Activated CD8-positive, alpha-beta memory T cell treated with anti-CD3 and anti-CD28 coated beads, Interleukin-2, amount 50 U/mL, for 48 hours (primary cell): ENCODE results near the gene SEMA3A.
"Not testable (repeated sequence)": the region's sequence is repeated elsewhere in the genome, so short reads cannot be mapped to it uniquely, and the experiment has no call there.

Source experiments
- DNase-seq: peaks from one replicate; pipeline ENCODE4 v3.0.0-alpha.2; 2020

The SEMA3A gene

GRCh38 chr7:84194484-84195271, at the start of gene SEMA3A:
SEMA3A (minus strand) TSS chr7:84194789; CDS start chr7:84194586, 203 bp downstream.
- DNase-seq, result peak; percentile 51

DNA sequence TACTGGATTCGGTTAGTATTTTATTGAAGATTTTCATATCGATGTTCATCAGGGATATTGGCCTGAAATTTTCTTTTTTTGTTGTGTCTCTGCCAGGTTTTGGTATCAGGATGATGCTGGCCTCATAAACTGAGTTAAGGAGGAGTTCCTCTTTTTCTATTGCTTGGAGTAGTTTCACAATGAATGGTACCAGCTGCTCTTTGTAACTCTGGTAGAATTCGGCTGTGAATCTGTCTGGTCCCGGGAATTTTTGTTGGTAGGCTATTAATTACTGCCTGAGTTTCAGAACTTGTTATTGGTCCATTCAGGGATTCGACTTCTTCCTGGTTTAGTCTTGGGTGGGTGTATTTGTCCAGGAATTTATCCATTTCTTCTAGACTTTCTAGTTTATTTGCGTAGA, 48.4 kb upstream of the SEMA3A start:
- not testable (repeated sequence) for DNase-seq

DNA sequence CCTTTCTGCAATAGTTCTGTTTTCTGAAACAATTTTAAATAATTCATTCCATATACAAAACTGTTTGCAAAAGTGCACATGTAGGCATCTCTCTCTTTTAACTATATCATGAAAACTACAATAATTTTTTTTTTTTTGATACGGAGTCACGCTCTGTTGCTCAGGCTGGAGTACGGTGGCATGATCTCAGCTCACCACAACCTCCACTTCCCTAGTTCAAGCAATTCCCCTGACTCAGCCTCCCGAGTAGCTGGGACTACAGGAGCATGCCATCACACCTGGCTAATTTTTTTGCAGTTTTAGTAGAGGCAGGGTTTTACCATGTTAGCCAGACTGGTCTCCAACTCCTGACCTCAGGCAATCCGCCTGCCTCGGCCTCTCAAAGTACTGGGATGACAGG, 44.0 kb upstream of the SEMA3A start:
- no peak for DNase-seq

DNA sequence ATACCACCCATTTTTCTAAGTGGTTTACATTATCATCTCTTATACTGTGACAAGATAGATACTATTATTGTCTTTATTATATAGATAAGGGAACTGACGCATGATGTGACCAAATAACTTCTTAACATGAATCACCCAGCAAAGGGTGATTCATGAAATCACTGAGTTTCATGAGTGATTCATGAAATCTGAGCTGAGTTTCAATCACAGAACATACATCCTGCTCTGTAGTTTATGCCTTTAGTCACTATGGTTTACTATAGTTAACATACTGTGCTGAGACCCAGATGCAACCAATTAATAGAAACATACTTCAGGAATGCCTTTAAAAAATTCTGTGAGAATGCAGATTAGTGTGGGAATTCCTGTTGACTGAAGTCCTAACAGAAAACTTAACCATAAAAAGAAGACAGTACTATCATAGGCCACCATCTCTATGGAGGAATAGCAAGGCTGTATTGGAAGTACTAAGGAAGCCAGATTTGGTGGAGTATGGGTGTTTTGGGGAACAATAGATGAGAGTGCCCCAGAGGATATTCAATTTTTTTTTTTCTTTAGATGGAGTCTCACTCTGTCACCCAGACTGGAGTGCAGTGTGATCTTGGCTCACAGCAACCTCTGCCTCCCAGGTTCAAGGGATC, 43.1 kb upstream of the SEMA3A start:
- DNase-seq, result no peak

DNA sequence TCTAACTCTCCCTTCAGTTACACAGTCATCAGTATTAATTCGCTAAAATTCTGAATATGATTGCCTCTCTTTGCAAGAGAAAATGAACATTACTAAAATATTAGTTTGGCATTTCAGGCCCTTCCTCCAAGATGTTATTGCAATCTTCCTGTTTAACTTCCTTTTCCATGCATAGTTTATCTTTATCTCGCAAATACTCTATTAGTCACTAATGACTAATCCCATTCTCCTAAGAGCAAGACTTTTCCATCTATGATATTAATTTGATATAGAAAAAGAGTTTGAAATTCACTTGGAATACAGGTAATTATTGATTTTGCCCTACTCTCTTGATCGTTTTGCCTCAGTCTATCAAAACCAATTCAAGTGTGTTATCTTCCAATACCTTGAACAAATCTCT, 41.8 kb upstream of the SEMA3A start:
- DNase-seq, result no peak

DNA sequence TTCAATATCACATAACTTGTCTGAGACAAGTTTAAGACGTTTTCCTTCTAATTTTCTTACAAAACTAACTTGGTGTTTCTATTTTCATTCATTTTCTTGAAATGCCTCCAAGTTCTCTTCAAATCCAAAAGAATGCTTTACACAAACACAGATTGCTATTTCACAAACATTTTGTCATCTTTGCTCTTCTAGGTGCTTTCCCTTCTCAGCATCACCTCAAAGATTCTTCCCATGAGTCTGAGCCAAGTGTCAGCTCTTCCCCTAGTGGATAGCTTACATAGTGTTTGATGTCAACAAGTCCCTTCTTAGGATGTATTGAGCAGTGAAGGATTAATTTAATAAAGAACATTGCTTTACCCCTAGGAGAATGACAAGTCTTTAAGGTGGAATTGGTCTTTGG, 38.1 kb upstream of the SEMA3A start:
- DNase-seq, result no peak

GRCh38 chr7:84231157-84231556, 36.6 kb upstream of the SEMA3A start:
- no peak for DNase-seq

DNA sequence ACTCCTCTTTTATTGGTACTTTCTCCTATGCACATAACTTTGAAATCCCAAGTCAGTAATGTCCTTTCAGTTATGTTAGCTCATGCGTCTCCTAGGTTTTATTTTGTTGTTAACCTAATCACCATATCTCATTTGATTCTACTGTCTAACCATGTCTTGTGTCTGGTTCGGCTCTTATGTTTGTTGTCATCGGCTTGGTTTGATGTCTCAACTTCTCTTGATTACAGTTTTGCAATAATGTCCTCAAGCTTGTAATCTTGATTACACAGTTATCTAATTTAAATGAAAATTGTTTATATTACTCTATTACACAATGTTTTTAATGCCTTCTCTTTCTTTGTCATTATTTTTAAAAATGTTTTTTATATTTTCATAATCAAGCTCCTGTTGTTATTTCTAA, 35.9 kb upstream of the SEMA3A start:
- DNase-seq, result no peak

- no peak for DNase-seq
These were observed 33.9 kb upstream of the SEMA3A start for GRCh38 chr7:84228526-84228925.

GRCh38 chr7:84226759-84227158, 32.2 kb upstream of the SEMA3A start:
- DNase-seq, result no peak

DNA sequence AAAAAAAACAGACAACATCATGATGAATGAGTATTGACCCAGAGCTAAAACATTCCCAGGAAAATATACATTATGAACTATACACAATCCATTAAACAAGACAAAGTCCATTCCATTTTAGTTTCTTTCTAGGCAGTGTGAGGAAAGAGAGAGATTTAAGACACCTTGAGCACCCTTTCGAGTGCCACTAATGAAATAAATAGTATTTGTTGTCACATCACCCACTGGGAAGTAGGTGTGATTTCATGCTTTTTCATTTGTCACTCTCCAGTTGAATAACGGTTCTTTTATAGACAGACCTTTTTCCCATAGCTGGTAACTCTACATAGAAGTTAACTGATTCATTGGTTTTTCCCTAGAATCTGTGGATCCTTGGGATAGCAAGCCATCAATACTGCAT, 29.9 kb upstream of the SEMA3A start:
- DNase-seq, result no peak

DNA sequence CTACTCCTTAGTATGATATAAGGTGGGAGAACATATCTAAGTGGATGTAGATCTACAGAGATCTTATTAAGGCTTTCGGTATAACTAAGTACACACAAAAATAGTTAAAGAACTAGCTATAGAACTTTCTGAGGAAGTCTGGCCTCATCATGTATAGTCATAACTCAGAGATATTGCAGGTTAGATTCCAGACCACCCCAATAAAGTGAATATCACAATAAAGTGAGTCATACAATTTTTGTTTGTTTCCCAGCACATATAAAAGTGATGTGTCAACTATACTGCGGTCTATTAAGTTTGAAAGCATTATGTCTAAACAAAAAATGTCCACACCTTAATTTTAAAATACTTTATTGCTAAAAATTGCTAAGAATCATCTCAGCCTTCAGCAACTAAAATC, 24.7 kb upstream of the SEMA3A start:
- no peak for DNase-seq

DNA sequence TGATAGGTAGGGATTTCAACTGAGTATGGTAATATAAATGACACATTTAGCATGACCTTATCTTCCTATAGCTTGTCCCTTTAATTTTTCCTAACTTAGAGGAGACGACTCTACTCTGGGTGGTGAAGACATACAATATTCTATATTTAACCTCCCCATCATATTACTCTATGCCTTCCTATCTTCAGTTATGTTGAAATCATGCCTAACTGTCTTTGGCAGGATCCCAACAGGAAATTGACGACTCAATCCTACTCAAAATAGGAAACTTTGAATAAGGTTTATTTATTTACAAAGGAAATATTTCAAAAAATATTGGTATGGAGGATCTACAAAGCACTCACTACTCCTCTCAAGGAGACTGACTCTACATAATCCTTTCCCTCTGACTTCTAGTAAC, 24.1 kb upstream of the SEMA3A start:
- DNase-seq, result no peak

DNA sequence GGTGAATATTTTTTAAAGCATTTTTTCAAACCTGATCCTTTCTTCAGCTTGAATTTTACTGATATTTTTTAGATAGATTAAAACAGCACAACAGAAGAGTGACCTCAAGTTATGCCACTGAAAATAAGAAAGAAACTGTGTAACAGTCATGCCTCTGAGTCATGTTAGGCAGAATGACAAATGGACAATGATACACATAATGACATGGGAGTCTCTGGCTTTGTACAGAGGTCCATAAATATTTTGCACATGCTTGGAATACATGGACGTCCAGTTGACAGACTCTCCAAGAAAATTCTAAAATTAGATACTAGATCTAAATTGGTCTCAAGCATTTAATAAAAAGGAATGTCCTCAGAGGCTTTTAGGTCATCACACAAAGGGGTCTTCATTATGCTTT, 21.9 kb upstream of the SEMA3A start:
- no peak for DNase-seq

GRCh38 chr7:84214757-84215156, 20.2 kb upstream of the SEMA3A start:
- not testable (repeated sequence) for DNase-seq

DNA sequence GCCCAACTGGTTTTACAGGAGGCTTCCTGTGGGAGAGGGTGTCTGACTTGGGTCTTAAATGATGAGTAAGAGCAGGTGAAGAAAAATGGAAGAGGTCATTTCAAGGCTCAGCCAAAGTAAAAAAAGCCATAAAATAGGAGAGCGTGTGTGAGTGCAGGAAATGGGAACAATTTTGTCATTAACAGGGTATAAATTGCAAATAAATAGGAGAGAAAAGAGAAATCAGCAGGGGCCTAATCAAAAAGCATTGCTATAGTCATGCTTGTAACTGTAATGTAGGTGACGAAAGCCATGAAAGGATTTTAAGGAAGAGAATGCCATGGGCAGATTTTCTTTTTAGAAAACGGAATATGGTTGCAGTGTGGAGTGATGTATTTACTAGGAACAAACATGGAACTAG, 15.7 kb upstream of the SEMA3A start:
- no peak for DNase-seq

DNA sequence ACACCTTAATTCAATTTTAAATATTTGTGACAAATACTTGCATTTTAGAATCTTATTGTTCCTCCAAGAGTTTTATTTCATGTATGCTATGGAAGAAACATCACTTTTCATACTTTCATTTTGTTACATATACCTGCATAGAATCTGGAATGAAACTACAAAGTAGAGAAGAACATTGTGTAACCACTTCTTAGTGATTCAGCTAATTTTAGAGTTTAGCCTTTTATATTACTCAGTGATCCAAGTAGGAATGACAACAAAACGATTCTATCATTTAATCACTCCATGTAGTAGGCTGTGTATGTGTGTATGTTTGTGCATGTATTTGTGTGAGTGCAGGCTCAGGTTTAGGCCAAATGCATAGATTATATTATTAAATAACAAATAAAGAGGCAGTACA, 14.4 kb upstream of the SEMA3A start:
- DNase-seq, result no peak

DNA sequence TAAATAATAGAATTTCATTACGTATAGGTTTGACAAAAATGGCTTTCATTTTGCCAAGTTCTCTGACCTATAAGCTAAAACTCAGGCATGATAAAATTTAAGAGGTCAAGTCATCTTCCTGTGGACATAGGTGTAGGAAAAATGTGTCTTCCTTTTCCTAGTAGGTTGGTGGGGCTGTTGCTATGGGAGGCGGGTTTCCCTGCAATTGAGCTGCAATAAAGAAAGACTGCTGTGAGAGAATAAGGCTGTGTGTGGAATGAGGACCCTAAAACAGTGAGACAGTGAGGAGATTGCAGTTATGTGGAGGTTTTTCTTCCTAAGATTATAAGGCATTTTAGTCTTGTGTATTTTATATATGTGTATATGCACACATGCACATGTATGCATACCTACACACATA, 13.0 kb upstream of the SEMA3A start:
- DNase-seq, result no peak

DNA sequence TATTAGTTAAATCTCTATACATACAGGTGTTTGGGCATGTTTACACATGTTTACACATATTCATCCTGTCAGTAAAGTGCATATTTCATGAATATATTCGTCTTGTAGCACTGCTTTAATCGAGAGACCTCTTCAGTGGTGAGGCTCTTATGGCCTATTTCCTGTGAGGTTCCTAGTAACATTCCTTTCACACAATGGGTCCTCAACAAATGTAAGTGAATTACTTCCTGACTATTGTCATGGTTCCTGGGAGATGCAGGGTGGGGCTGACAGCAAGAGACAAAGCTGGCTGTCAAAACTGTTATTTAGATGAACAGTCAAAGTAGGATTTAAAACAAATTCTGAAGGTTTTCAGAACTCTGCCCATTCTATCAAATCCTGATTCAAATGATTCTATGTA, 12.4 kb upstream of the SEMA3A start:
- no peak for DNase-seq

- DNase-seq, result no peak
These were observed 10.1 kb upstream of the SEMA3A start for GRCh38 chr7:84204655-84205054.

DNA sequence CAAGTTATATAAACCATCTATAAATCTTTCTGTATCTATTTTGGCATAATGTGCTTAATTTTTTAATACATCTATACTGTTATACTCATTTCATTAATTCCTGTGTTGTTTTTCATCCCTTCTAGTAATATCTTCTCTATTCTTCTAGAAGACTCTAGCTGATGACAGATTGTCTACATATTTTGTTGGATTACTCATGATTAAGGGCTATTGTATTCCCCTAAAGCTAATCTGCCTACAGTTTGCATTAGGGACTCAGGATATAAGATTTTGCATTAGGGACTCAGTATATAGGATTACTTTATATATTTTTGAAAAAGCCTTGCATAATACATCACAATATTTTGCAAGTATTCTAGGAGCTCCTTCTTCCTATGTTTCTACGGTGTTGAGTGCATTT, 8.3 kb upstream of the SEMA3A start:
- no peak for DNase-seq

GRCh38 chr7:84200859-84201258, 6.3 kb upstream of the SEMA3A start:
- no peak for DNase-seq

DNA sequence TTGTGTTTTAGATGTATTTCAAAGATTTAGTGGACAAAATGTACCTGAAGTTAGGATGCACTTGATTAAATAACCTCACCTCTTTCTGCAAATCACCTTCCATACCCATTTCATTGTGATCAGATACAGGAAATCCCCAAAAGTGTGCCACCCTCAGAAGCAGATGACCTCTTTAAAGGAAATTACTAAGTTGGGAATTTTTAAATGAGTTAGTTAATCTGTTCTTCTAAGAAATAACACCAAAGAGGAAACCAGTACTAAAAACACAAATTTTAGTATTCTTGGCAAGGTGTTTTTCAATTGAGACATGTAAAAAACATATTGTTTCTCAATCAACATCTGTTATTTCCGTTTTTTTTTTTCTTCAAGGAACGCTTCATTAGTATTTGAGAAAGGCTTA, 4.6 kb upstream of the SEMA3A start:
- no peak for DNase-seq

DNA sequence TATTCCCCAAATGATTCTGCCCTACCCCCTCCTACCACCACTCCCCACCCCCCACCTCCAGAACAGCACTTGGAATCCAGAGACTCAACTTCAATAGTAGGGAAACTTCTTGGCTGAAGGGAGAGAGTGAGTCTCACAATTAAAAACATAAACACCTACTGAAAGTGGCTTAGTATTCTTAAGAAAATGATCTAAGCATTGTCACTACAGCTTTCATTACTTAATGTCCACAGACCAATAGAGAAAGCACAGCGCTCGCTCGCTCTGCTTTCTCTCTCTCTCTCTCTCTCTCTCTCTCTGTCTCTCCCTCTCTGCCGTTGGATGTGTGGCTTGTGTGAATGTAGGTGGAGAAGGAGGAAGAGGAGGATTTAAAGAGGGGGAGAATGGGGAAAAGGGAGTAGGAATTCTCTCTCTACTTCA, 1.5 kb upstream of the SEMA3A start:
- no peak for DNase-seq
